Activated T-cell treated with anti-CD3 and anti-CD28 coated beads for 4 hours (primary cell): ENCODE results near the gene TXLNB.
A peak's percentile ranks its signal among the peaks of the same experiment; 100 is the strongest.

Experiments used
- DNase-seq: peaks from one replicate; pipeline ENCODE4 v3.0.0-alpha.2; 2020

The TXLNB gene

DNA sequence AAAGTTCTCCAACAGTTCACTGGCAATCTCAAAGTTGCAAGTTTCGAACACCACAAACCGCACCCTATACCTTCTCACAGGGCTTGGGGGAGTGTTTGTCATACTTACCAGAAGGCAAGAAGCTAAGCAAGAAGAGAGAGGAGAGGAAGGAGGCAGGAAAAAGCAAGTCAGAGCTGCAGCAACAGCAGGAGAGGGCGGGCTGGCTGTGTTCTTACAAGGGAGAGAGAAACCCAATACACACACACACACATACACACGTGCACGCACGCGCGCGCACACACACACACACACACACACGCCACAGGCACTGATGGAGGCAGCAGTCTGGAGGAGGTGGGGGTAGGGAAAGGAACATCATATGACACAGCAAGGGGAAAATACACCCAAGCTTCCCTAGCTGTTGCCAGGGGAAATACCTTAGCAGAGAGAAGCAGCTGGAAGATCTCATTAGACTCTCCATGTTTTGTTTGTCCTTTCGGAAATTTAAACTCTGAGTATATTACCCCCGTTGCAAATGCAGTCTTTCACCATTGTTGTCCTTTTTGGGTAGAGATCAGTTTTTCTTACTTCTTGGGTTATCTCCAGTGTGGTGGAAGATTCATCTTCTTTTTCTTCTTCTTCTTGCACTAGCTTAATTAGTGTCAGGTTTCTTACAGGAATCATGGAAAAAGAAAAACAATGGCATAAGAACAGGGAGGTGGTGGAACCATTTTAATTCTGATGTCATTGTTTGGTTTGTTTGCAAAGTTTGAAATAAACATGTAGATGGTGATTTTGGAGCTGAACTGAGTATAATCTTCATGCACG, at the start of gene TXLNB:
Gene TXLNB, minus strand, starts transcription at position 186 of the 807 bp plus-strand sequence. CDS start 3,099 bp downstream, outside the sequence.
- DNase-seq: peak; percentile 73

DNA sequence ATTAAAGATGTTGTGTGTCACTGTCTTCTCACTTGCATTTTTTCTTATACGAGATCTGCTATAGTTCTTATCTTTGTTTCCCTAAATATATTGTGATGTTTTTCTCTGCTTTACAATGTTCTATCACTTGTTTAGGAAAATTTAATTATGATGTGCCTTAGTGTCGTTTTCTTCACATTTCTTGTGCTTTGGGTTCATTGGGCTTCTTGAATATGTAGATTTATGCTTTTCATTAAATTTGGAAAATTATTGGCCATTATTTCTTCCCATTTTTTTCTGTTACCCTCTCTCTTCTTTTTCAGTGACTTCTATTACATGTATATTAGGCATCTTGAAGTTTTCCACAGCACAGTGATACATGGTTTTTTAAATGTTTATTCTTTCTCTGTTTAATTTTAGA, 49.3 kb upstream of the TXLNB start:
- no peak for DNase-seq

DNA sequence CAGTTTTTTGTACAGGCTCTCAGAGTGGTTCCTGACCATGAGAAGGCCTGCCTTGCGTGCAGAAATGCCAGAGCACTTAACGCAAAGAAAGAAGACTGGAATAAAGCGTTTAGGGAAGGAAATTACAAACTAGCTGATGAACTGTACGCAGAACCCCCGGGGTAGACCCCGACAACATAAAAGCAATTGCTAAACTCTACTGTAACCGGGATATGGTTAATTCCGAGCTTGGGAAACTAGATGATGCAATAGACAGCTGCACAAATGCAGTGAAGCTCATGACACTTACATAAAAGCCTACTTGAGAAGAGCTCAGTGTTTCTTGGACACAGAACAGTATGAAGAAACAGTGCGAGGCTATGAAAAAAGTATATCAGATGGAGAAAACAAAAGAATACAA, 47.0 kb upstream of the TXLNB start:
- no peak for DNase-seq

DNA sequence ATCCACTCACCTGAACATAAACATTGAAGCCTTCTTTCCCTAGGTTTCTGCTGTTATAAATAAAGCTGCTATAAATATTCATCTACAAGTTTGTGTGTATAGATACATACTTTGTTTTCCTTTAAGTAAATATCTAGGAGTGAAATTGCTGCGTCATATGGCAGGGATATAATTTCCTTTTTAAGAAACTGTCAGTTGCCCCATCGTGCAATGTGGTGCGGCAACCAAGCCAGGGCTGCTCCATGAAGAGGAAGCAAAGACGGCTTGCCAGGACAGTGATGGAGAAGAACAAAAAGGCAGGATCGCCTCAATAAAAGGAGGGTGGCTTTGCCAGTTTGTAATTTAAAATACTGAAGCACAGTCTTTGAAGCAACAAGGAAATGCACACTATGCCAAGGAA, 46.0 kb upstream of the TXLNB start:
- DNase-seq: no peak

DNA sequence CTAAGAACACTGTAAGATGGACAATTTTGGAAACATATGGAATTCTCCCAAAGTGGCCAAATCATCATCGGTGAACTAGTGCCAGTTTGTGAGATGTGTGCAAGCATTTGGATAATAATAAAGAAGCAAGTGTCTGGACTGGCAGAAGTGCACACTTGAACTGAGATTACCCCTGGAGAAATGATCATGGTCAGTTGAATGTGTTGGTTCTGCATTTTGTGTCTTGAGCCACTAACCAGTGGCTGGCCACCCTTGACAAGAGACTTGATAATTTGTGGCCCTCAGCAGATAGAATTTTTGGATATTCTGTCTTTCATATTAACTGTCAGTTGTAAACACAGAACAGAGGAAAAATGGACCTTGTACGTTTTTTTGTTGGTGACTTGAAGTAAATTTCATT, 45.2 kb upstream of the TXLNB start:
- no peak for DNase-seq

DNA sequence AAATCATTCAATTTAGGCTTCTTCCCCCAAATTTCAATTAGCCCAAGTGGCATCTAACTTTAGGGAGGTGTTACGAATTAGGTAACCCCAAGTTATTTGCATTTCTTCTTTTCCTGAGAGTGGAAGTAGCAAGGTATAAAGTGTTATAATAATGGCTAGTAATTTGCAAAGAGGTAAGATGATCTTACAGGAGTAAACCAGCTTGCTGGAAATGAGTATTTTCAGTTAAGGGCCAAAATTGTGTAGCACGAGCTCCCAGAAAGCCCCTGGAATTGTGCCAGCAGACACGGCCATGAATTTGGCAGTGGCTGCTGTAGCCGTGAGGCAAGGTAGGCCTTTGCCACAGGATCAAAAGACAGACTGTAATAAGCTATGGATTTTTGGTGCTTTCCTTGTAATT, 44.7 kb upstream of the TXLNB start:
- DNase-seq: no peak

DNA sequence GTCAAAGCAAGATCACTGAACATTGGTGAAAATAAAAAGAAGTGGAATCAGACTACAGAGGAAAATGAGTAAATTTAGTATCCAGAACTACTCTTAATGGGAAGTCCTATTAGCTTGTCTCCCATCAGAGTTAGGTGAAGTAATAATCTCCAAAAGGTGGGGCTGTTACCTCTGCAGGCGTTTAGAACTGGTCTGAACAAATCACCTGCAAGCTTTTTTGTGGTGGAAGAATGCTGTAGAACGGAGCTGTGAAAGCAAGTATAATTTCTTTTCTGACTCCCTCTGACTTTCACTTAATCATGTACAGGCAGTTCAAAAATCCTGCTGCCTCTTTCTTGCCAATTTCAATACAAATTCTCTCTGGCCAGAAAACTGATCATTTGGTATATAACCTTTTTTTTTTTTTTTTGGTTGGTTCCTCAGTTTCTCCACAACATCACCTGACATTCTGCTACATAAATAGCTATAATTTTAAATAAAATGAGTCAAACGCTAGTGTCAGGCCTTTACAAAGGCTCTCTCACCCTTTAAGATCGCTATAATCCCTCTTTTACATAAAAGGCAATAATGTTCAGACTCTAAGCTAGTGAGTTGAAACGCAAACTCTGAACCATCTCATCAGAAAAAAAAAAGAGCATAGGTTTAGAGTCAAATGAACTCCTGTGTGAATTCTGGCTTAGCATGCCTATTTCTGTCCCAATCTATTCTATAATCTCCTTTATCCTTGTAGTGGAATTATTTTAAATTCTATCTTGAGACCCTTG, 43.8 kb upstream of the TXLNB start:
- DNase-seq: no peak

DNA sequence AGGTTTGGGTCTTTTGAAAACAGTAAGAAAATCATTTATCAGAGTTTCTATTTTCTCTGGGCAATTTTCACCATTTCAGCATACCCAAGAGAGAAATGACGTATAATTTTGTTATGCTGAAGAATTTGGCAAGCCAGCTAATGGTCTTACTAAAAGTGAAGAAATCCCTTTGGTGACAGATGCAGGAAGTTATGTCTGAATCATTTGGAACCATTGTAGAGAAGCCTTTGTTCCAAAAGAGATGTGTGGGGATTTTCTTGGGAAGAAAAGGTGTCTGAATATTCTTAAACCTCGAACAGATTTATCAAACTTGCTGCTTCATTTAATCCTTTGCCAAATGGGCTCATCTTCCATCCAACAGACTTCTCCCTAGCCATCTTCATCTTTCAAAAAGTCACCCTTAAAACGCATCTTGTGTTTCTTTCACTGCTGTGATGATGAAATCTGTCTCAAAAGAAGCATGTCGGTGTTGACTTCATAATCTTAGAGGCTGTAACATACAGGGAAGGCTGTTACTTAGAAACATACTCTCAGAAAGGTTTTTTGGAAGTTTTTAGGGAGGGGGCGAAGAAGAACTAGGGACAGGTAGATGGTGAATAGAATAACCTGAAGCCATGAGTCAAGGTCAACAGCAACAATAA, 43.1 kb upstream of the TXLNB start:
- DNase-seq: no peak

DNA sequence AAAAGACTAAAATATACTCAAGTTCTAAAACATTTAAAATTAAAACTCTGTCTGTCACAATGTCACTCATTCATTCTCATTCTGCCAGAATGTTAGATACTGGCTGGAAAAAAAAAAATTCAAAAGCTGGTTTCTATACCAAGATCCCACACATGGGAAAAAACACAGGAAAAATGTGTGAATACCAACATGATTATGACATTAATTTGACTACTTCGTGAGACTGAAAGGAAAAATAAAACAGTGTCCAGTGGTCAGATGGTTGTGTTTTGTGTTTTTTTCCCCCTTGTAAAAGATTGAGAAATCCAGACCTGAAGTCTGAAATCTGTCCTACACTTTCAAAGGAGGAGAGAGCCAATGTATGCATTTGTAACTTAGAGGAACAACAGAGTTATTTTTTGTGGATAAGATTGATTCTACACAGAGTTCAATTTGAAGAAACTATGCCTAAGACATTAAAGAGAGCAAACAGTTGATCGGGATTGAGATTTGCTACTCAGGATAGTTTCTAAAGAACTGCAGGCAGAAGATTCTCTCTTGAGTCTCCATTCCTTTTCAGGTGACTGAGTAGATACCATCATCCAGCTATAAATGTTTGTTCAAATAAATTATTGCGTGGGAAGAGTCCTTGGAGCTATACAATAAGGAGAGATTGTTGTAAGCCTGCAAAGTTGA, 39.2 kb upstream of the TXLNB start:
- DNase-seq: no peak

DNA sequence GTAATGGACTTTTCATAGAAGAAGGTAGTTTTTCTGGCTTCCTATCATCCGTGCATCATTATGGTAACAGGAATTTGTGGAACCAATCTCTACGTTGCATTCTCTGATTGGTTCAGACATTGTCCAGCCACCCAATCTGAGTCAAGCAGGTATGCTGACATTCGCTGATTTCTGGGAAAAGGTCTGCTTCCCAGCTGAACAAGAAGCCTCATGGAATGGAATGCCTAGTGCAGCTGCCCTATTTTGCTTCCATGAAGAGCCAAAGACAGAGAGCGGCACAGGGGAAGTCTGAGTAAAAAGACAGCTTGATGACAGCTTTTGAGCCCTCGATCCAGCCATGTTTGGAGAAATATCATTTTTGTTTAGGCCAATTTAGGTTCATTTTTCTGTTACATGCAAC, 38.5 kb upstream of the TXLNB start:
- DNase-seq: no peak

DNA sequence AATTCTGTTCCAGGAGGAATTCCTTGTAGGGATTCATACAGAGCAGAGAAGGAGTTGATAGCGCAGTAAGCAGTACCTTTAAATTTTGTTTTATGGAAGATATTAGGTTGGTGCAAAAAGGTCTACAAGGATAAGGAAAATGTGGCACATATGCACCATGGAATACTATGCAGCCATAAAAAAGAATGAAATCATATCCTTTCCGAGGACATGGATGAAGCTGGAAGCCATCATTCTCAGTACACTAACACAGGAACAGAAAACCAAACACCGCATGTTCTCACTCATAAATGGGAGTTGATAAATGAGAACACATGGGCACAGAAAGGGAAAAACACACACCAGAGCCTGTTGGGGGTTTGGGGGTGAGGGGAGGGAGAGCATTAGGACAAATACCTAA, 37.4 kb upstream of the TXLNB start:
- no peak for DNase-seq

DNA sequence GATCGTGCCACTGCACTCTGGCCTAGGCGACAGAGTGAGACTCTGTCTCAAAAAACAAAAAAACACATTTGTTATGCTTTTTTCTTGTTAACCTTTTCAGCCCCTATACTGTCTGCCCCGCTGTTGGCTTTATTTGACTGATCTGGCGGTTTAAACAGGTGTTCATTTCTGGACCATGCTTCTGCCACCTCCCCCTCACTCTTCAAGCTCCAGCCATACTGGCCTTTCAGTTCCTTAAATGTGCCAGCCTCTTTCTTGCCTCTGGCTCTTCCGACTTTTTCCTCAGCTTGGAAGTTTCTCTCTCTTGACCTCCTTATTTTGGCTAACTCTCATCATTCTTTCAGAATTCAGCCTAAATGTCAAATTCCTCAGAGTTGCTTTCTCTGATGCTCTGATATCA, 35.2 kb upstream of the TXLNB start:
- no peak for DNase-seq

DNA sequence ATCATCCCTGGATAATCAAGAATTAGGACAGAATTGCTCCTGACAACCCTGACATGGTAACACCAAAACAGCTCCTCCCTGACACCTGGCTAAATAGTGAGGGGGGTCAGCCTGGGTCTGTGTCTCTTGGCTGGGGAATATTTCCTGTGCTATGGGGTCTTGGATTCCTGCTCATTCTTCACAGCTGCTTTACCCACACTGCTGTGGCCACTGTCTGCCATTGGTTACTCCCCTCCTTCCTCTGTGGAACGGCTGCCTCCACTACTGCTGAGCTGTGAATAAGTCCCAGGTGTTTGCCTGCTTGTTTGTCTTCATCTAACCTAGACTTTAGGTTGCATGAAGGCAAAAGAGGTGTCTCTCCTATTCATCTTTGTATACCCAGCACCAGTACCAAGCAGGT, 33.9 kb upstream of the TXLNB start:
- DNase-seq: no peak

DNA sequence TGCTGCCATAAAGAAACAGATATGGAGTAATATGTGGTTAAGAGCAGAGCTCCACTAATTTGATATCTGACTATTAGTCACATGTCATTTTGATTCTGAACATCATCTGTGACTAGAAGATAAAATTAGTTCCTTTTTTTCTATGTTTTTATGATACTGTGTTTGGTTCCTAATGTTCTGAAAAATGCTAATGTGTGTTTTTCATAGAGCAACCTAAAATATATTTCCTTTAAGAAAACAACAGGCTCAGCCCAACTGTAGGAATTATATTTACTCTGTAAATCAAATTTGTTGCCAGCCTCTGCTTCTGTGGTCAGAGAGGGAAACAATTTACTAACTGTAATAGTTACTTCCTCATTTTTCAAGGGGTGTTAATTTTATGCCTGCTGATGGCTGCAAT, 33.3 kb upstream of the TXLNB start:
- no peak for DNase-seq

DNA sequence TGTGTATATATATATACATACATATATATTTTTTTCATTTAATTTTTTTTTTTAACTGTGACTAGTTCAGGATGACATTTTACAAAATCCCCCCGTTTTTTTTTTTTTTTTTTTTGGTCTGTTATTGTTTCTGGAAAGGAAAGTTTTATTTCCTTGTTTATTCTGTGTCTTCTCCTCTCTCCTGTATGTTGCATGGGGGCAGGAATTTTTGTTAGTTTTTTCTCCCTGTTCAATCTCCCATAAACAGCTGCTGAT, 32.4 kb upstream of the TXLNB start:
- no peak for DNase-seq

DNA sequence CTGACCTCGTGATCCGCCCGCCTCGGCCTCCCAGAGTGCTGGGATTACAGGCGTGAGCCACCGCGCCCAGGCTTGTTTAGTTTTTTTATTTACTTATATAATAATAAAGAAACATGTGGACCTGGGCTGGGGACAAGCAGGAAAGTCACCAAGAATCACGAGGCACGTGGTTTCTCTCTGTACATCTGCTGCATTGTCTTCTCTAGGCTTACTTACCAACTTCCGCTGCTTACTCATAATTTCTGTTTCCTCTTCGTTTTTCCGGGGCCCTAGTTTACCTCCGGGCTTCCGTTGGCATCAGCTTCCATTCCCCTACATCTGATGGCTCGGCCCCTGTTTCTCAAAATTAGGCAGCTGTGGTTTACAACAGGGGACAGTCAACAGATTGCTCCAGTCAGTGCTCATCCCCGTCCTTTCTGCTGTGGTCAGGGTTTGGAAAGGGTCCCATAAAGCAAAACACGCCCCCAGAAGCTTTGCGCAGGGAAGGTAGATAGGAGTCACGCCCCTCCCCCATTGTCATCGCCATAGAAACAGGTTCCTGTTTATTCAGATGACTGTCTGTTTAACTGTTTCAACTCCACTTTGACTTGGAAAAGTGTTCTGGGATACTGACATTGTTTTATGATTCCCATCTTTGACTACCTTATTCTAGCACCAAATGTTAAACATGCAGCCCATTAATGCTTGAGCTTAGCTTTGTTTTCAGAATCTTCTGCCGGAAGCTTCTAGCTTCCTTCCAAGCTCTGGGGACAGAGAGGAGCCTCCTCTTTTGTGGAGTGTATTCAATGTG, 31.9 kb upstream of the TXLNB start:
- DNase-seq: peak; percentile 75

DNA sequence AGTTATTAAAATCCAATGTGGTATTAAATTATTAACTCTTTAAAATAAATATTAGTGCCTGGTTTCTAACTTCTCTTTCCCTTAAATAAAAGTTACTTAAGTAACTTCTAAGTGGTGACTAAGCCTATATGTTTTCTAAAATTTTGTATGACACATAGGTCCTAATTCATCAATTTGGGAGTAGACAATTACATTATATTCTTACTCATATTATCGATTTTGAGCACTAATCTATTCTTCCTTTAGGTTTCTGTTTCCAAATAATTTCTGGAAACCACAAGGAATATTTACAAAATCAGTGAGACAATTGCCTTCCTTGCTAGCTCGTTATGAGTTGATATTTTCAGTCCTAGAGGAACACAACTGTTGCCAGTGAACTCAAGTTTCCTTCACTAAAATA, 28.3 kb upstream of the TXLNB start:
- no peak for DNase-seq

DNA sequence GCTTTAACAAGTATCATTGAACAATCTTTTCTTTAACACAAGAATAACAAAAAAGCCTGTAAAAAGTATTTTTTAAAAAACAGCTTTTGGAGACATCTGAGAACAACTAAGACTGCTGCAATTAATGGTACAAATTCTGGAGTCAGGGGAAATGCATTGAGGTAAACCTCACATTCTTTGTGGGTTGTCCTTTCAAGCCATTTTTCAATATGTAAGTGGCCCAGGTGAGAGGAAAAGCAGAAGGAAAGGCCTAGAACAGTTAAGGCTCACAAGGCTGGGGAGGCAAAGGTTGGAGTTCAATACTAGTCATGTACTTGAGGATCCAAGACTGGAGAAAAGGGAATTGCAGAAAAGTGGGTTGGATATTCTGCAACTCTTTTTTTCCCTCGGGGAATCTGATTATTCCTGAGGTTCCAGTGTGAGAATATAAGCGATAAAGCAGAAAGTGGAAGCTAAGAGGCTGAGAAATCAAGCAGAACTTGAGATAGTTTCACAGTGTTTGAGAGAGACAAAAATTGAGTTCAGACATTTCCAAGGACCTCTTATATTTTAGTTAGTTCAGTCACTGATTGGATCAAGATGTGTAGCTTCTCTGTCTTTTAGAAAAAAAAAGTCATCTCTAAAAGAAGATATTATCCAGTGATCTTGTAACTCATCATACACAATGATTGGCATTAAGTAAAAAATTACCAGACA, 25.0 kb upstream of the TXLNB start:
- no peak for DNase-seq

DNA sequence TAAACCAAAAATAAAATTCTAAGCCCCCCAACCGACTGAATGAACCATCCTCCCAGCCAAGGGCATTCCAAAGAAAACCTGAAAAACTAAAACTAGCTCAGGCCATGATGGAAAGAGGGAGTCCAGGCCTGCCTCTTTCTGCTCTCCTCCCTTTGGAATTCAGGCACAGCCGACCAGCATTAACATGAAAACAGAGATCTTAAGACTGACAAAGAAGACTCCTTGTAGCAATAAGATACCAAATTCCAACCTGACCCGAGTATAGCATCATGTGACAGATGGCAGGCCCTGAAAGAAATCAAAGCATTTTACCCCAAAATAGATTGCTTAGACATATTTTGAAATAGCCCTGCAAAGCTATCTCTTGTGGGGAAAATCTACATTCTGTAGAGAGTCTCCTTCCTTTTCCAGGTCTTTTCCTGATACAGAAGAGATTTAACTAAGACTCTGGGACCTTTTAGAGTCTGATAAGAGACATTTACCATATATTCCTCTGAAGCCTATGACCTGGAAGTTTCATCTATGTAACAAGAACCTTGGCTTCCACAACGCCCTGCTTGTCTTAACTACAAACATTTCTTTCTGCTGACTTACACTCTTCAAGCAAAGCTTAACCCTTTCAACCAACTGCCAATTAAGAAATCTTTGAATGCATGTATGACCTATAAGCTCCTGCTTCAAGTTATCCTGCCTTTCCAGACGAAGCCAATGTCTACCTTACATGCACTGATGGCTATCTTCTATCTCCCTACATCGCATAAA, 22.2 kb upstream of the TXLNB start:
- DNase-seq: no peak

DNA sequence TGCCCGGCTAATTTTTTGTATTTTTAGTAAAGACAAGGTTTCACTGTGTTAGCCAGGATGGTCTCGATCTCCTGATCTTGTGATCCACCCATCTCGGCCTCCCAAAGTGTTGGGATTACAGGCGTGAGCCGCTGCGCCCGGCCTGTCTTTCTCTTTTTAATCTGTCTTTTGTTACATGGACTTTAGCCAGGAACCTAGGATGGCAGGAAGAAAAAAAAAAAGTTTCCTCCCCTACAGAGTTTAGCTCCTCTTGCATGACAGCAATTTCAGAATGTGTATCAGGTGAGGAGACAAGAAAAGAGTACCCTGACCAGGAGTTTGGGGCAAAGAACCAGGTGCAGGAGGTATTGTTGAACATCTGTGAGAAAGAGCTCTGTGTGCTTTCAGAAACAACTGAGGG, 21.4 kb upstream of the TXLNB start:
- no peak for DNase-seq

DNA sequence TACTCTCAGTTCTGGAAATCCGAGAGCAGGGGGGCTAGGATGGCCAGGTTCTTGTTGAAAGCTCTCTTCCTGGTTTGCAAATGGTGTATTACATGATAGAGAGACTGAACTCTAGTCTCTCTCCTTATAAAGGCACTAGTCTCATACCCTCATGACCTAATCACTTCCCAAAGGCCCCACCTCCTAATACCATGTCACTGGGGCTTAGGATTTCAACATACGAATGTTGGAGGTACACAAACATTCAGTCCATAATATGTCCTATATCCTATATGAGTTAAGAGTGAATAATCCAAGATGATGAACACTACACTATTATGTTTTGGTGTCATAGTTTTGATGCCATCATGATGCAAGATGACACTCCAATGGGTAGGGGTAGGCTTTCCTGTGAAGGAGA, 20.0 kb upstream of the TXLNB start:
- DNase-seq: no peak
